K562 (cell line): Measurements from ENCODE around the gene PEX19. TPM values are rescaled to one million over a fixed set of nuclear protein-coding genes. Genes with fewer than 3 reads are reported as not detected.

Experiments used
- BRD9 ChIP-seq: fragments of 450-650 bp; IDR thresholded peaks from 2 replicates; pipeline ENCODE4 v1.6.1; 2018; ENCODE audit warnings: low read depth; ENCODE audit not compliant: partially characterized antibody
- CEBPG ChIP-seq, 3 experiments: fragments of 200-800 bp in 1 of 3; sonication (Bioruptor generic) in 1 of 3; sonication (generic) in 1 of 3; formaldehyde crosslinking in 1 of 3; IDR thresholded peaks in 2 of 3; conservative IDR thresholded peaks in 1 of 3; 2 replicates each; pipeline versions ENCODE4 v1.6.1 to v1.8.0; 2016 to 2022; ENCODE audit warnings: missing compliant biosample characterization in 2 of 3, missing genetic modification characterization in 2 of 3, mild to moderate bottlenecking in 1 of 3, missing genetic modification reagents in 1 of 3
- ELF1 ChIP-seq: fragments of 200-800 bp; sonication (Bioruptor generic); IDR thresholded peaks from 2 replicates; pipeline ENCODE4 v1.6.1; 2016; ENCODE audit warnings: missing genetic modification characterization, missing compliant biosample characterization
- EWSR1 ChIP-seq: fragments of 450-650 bp; IDR thresholded peaks from 2 replicates; pipeline ENCODE4 v1.6.1; 2018; ENCODE audit warnings: borderline replicate concordance, mild to moderate bottlenecking, low read depth, moderate library complexity; ENCODE audit not compliant: partially characterized antibody
- FOXJ3 ChIP-seq: sonication (generic); formaldehyde crosslinking; IDR thresholded peaks from 2 replicates; pipeline ENCODE4 v1.4.0; 2020; ENCODE audit warnings: mild to moderate bottlenecking, missing genetic modification reagents
- HCFC1 ChIP-seq: IDR thresholded peaks from 2 replicates; pipeline ENCODE4 v1.6.1; 2012; ENCODE audit warnings: low read depth, low read length, improper control_type of control experiment
- HINFP ChIP-seq: fragments of 450-650 bp; conservative IDR thresholded peaks from 2 replicates; pipeline ENCODE4 v1.6.1; 2016; ENCODE audit warnings: missing genetic modification characterization, low read depth, mild to moderate bottlenecking, control low read depth, missing compliant biosample characterization
- MBD2 ChIP-seq: sonication (generic); IDR thresholded peaks from 2 replicates; pipeline ENCODE4 v1.6.1; 2016; ENCODE audit warnings: low read depth, borderline replicate concordance
- MCM7 ChIP-seq, 2 experiments: fragments of 450-650 bp; IDR thresholded peaks; 2 replicates each; pipeline ENCODE4 v1.6.1; 2016 to 2018
- NCOA1 ChIP-seq: fragments of 450-650 bp; IDR thresholded peaks from 2 replicates; pipeline ENCODE4 v1.6.1; 2016; ENCODE audit warnings: low read depth
- PATZ1 ChIP-seq: fragments of 250-450 bp; sonication (Bioruptor Pico); IDR thresholded peaks from 2 replicates; pipeline ENCODE4 v1.5.0; 2020; ENCODE audit warnings: mild to moderate bottlenecking, borderline replicate concordance
- RBM14 ChIP-seq: fragments of 200-400 bp; formaldehyde crosslinking; IDR thresholded peaks from 2 replicates; pipeline ENCODE4 v1.6.1; 2018; ENCODE audit warnings: low read depth, mild to moderate bottlenecking, low read length, moderate library complexity, borderline replicate concordance; ENCODE audit not compliant: insufficient read depth
- SIN3A ChIP-seq, 2 experiments: fragments of 150-350 bp in 1 of 2; IDR thresholded peaks; 2 replicates each; pipeline ENCODE4 v1.6.1; 2011 to 2016; ENCODE audit warnings: borderline replicate concordance in 2 of 2, low read depth in 2 of 2, low read length in 2 of 2, mild to moderate bottlenecking in 2 of 2, moderate library complexity in 2 of 2; ENCODE audit not compliant: control insufficient read depth in 1 of 2
- SP2 ChIP-seq: IDR thresholded peaks from 2 replicates; pipeline ENCODE4 v1.6.1; 2011; ENCODE audit warnings: mild to moderate bottlenecking, low read depth, low read length, moderate library complexity; ENCODE audit not compliant: poor library complexity, severe bottlenecking; ENCODE audit errors: extremely low read depth
- TSHZ1 ChIP-seq: fragments of 250-450 bp; sonication (Bioruptor Pico); IDR thresholded peaks from 2 replicates; pipeline ENCODE4 v1.4.0; 2020; ENCODE audit warnings: mild to moderate bottlenecking, moderate library complexity
- WHSC1 ChIP-seq: IDR thresholded peaks from one replicate; pipeline ENCODE4 v1.6.1; 2012; ENCODE audit warnings: low read length, control low read depth, inconsistent platforms
- YY1 ChIP-seq, 3 experiments: IDR thresholded peaks; 2 replicates each; pipeline ENCODE4 v1.6.1; 2011; ENCODE audit warnings: low read length in 2 of 3, mild to moderate bottlenecking in 2 of 3, moderate library complexity in 2 of 3, borderline replicate concordance in 1 of 3, control low read depth in 1 of 3, low read depth in 1 of 3; ENCODE audit not compliant: insufficient read depth in 3 of 3, insufficient replicate concordance in 2 of 3, control insufficient read depth in 1 of 3, insufficient read length in 1 of 3; ENCODE audit errors: extremely low read depth in 1 of 3
- ZBTB17 ChIP-seq: fragments of 450-650 bp; formaldehyde crosslinking; IDR thresholded peaks from 2 replicates; pipeline ENCODE4 v1.4.0; 2020; ENCODE audit warnings: mild to moderate bottlenecking
- ZEB2 ChIP-seq: fragments of 450-650 bp; IDR thresholded peaks from 2 replicates; pipeline ENCODE4 v1.6.1; 2016
- ZNF174 ChIP-seq: fragments of 250-450 bp; sonication (Bioruptor Pico); IDR thresholded peaks from 2 replicates; pipeline ENCODE4 v1.4.0; 2020; ENCODE audit warnings: mild to moderate bottlenecking
- polyA plus RNA-seq, 8 experiments: library from polyadenylated mRNA; depleted of rRNA in 4 of 8; stranded (reverse) in 5 of 8; unstranded in 3 of 8; fragments of >200 nt; fragmentation: Nextera tagmentation in 2 of 8; fragmentation: Illumina TruSeq in 1 of 8; extraction: Ambion mirVana in 2 of 8; extraction: Trizol in 1 of 8; gene quantifications; 2 replicates each; pipeline versions ENCODE4 v1.2.1 to v1.2.3, GENCODE V29; 2011 to 2014; ENCODE audit warnings: inconsistent platforms in 1 of 8, missing spikeins in 1 of 8
- total RNA-seq, 7 experiments: library from RNA; depleted of rRNA in 6 of 7; stranded (reverse); fragments of >200 nt in 6 of 7; fragmentation: Illumina TruSeq in 2 of 7; extraction: Trizol in 2 of 7; gene quantifications; 2 replicates each; pipeline versions ENCODE4 v1.2.1 to v1.2.3, GENCODE V29; 2011 to 2021; ENCODE audit warnings: low replicate concordance in 1 of 7

Gene PEX19
- total and polyA plus RNA-seq, 9 of the 15 experiments (the other 6 are each of a cell fraction or from before 2014, with no cell fraction given) = 32.5 to 103 (median 59.8) TPM

- TF ChIP-seq ZNF174 (CRISPR knock-in tag) (no peak), ZBTB17 (no peak), FOXJ3 (CRISPR knock-in tag) (no peak), SIN3A (IDR thresholded peaks at IDR 0.05; ENCODE audit: borderline replicate concordance in 2 of 2, control insufficient read depth in 1 of 2, low read depth in 2 of 2, low read length in 2 of 2) (peak; percentile 97 to 98; a peak in 3 of 4 replicates), EWSR1 (no peak), YY1 (IDR thresholded peaks at IDR 0.05; ENCODE audit: borderline replicate concordance in 1 of 3, control insufficient read depth in 1 of 3, extremely low read depth in 1 of 3, insufficient read depth in 3 of 3, insufficient read length in 1 of 3, insufficient replicate concordance in 2 of 3, low read depth in 1 of 3, low read length in 2 of 3) (peak; percentile 92 to 99 (median 98)), SP2 (no peak), ELF1 (tag) (no peak), CEBPG (CRISPR knock-in tag; IDR thresholded peaks at IDR 0.05) (no peak), CEBPG (tag; conservative IDR thresholded peaks at IDR 0.05 in 1 of 2, IDR thresholded peaks at IDR 0.05 in 1 of 2) (no peak), HCFC1 (peak; percentile 57), TSHZ1 (CRISPR knock-in tag) (no peak), RBM14 (no peak), BRD9 (no peak), WHSC1 (no peak), PATZ1 (no peak), HINFP (tag) (no peak), MBD2 (peak; percentile 77), NCOA1 (no peak), MCM7 (IDR thresholded peaks at IDR 0.05) (no peak), ZEB2 (no peak)
Measured at GRCh38 chr1:160284782-160285344, at the start of gene PEX19 (continued).
